ENCODE data around the gene MOG.

GRCh38 chr6:29620630-29621029 is 36.3 kb upstream of the MOG start:
- TF ChIP-seq, protein P1, sequence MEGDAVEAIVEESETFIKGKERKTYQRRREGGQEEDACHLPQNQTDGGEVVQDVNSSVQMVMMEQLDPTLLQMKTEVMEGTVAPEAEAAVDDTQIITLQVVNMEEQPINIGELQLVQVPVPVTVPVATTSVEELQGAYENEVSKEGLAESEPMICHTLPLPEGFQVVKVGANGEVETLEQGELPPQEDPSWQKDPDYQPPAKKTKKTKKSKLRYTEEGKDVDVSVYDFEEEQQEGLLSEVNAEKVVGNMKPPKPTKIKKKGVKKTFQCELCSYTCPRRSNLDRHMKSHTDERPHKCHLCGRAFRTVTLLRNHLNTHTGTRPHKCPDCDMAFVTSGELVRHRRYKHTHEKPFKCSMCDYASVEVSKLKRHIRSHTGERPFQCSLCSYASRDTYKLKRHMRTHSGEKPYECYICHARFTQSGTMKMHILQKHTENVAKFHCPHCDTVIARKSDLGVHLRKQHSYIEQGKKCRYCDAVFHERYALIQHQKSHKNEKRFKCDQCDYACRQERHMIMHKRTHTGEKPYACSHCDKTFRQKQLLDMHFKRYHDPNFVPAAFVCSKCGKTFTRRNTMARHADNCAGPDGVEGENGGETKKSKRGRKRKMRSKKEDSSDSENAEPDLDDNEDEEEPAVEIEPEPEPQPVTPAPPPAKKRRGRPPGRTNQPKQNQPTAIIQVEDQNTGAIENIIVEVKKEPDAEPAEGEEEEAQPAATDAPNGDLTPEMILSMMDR (IDR thresholded peaks at IDR 0.05; ENCODE audit: low read length) = no peak
- TF ChIP-seq EZH2 (IDR thresholded peaks at IDR 0.05; ENCODE audit: borderline replicate concordance, low read length) = no peak

Measured in OCI-LY1 (cell line).